GF-D8 (cell line): Measurements from ENCODE around the gene HEYL.

Experiments
- DNase-seq: peaks from one replicate; lab custom pipeline; 2025; lab: John Stamatoyannopoulos, UW

Gene HEYL

DNA sequence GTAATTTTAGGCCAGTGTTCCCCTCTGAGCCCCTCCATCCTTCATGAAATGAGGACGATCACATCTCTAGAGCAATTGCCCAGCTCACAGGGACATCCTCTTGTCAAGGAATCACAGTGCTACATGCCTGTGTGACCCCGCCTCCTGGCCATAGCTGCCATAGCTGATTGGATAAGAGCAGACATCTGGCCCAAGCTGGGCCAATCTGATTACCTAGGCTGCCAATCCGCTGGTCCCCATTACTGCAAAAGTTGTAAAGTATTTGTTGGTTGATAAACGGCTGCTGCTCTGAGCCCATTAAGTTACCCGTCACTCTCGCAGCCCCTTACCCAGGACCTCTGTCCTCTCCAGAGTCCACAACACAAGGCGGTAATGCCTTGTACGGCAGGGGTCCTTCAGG, 24.1 kb upstream of the HEYL start:
- DNase-seq: no peak

DNA sequence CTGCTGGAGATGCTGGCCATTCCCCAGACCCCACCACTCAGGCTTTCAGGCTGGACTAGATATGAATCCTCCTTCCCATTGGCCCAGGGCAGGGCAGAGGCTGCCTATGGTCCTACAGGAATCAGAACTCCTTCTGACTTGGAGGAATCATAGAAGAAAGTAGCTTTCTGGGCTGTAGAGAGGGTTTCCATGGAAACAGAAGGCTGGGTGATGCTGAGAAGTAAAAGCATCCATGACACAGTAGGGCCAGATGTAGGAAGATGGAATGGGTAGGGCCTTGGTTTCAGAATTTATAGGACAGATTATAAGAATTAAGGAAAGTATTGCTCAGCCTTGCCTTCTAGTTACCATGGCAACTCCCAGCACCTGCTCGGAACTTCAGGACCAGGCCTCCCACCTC, 23.4 kb upstream of the HEYL start:
- no peak for DNase-seq

DNA sequence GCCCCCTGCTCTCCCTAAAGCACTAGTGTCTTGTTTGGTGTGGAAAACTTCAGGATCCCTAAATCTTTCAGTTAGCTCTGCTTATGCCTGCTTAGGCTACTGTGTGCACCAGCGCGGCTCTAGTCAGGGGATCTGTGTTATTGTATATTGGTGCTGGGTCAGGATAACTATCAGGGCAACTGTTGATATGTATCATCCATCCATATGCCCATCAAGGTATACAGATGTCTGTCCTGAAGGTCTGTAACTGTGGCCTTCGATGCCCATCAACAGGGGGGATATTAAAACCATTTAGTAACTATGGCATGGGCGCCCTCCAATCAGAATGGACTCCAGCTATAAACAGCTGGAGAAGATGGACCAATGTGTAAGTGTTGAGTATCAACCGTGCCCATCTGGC, 20.1 kb upstream of the HEYL start:
- no peak for DNase-seq

DNA sequence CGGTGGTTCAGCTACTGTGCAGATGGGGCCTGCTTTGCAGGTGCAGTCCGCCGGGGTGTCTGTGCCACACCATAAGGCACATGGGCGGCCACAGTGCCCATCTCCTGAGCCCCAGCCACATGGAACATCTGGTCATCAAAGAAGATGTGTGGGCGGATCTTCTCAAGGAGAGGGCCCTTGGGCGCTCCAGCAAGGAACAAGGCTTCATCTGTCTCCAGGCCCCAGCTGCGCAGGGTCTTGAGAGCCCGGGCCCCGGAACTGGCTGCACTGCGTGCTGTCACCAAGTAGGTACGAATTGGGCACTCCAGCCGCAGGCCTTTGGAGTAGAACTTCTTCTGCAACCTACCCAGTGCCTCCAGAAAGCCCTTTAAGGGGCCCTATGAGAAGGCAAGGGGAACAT, 19.7 kb upstream of the HEYL start:
- DNase-seq: no peak

DNA sequence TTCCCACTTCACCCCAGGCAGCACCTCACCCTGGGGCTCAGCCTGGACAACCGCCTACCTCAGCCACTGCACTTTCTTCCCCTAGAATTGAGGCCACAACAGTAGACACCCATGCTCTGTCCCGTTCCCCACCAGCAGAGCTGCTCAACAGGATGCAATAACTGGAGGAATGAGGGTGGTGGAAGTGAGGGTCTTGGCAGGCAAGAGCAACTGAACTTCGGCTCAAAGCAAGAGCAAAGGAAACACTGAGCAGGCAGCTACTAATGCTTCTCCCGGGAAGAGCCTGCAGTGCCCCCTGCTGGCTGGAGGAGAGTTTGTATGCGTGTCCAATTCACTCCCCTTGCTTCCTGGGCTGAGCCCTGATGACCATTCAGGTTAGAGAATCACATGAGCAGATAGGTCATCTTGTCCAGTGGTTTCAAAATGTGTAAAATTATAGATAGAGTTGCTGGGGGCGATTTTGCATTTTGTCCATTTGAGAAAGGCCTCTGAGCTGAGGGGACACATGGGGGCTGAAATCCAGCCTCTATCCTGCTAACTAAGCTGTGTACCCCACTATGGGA, 18.6 kb upstream of the HEYL start:
- peak; percentile 29 for DNase-seq

DNA sequence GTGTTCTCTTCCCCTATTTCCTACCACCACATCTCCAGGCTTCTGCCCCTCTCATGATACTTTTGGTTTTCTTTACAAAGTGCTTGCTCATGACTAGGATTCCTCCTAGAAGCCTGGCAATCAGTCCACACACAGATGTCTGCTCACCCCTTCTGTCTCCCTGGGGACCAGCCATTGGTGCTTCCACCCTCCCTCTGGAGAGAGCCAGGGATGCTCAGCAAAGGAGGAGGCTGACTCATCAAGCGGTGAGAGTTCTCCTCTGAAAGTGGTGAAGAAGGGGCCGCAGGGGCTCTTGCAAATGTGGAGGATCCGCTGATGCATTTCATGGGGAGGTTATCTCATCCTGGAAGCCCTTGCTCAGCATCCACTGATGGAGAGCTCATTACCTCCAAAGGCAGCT, 18.0 kb upstream of the HEYL start:
- DNase-seq: no peak

DNA sequence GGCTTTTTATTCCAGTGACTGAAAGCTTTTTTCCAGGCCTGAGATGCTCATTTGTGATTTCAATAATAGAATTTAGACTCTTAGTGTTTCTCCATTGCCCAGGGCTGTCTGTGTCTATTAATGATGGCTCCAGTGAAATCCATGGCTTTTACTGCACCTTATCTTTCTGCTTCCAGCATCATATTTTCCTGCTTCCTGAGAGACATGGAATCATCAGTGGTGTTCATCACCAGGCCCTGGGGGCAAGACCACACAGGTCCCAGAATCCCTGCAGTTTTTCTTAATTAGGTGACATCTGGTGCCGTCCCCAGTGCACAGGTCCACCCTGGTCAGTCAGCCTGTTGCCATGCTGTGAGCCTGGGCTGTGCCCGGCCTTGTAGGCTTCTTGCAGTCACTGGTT, 16.9 kb upstream of the HEYL start:
- no peak for DNase-seq

DNA sequence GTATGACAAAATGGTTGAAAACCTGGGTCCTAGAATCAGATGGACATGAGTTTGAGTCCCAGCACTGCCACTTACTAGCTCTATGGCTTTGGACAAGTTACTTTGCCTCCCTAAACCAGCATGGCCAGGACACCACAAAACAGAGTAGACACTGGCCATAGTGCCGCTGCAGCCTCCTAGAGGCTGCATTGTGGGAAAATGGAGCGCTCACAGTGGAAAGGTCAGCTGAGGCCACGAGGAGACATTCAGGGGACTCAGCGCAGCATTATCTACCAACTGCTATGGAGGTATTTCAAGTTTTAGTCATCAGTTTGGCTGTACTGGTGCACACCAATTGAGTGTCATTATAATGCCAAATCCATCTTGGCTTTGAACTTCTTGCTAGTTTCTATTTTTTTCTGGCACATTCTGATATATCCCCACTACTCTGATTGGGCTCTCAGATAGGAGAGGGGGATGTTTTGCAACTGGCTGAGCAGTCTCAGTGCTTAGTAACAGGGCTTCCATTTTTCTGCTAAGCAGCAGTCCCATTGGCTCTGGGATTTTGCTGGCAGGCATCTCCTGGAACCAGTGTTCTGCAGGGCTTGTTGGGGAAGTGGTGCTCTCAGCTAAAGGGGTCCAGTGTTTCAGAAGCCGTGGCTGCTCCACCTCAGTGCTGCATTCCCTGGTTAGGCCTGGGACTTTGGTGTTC, 16.3 kb upstream of the HEYL start:
- DNase-seq: no peak

DNA sequence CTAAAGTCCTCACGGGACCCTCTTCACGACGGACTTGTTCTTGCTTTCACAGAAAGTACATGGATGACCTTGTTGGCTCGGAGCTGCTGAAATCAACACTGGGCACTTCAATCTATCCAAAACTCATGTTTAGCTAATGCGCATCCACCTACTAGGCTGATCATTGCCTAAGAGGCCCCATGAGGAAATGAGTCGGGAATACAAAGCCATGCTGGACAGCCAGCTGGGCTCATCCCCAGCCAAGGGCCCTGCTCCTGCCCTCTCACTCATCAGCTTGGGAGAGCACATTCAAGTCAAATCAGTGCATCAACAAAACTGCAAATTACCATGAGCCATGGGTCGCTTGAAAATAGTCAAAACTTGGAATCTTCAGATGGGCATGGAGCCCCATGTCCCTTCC, 14.8 kb upstream of the HEYL start:
- DNase-seq: no peak

DNA sequence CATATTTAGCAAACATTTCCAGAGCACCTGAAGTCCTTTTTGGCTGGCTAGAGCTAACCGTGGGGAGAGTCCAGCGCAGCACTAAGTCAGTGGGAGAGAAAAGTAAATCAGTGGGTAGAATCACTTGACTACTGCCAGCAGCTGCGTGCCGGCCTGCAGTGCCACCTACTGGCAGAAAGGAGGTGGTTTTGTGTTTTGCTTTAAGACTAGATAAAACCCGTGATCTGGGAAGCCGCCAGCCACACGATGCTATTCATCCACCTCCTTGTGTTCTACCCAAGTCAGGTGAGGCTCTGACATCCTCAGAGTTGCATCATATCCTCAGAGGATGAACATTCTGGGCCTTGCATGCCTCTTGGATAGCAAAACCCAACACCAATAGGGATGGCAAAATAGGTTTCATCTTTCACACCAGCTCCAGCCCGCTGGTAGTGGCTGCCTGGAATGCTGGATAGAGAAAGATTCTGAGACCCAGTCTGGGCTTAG, 14.1 kb upstream of the HEYL start:
- DNase-seq: no peak

DNA sequence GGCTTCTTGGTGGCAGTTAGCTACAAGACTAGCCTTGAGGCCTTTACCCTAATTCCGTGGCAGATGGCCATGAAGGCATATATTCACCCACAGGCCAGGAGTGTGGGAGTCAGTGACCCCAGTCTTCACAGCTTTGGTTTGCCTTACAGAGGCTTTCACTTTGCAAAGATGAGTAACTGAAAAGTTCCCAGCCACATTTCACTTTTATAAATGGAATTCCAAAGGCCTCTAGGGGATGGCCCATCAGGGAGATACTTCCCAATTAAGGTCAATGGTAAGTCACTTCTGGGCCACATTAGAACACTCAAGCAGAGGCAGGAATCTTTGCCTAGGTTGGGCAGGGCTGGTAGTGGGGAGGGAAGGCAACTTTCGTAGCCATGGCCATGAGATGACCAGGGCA, 13.1 kb upstream of the HEYL start:
- DNase-seq: no peak

DNA sequence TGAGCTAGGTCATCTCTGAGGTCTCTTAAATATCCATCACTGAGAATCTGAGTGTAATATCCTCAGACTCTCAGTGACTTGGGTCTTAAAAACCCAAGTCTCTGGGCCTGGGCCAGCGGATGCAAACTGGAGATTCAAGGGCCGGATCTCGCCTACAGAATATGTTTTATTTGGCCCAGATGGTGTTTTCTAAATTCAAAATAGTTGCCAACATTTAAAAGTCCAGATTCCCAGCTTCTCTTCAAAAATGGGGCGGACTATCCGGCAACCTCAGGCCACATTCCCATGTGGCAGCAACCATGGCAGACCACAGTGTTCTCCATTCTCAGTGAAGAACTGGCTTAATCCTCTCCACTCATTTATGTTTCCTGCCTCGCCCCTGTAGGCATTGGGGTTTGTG, 12.7 kb upstream of the HEYL start:
- no peak for DNase-seq

DNA sequence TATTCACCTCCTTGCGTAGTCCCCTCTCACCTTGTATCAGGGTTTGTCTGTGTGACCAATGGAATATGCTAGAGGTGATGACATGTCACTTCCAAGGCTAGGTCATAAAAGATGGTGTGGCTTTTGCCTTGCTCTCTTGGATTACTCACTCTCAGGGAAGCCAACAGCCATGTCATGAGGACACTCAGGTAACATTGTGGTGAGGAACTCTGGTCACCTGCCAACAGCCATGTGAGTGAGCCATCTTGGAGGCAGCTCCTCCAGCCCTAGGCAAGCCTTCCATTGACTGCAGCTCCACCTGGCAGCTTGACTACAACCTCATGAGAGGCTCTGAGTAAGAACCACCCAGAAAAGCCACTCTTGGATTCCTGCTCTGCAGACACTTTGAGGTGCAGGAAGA, 11.0 kb upstream of the HEYL start:
- DNase-seq: no peak

DNA sequence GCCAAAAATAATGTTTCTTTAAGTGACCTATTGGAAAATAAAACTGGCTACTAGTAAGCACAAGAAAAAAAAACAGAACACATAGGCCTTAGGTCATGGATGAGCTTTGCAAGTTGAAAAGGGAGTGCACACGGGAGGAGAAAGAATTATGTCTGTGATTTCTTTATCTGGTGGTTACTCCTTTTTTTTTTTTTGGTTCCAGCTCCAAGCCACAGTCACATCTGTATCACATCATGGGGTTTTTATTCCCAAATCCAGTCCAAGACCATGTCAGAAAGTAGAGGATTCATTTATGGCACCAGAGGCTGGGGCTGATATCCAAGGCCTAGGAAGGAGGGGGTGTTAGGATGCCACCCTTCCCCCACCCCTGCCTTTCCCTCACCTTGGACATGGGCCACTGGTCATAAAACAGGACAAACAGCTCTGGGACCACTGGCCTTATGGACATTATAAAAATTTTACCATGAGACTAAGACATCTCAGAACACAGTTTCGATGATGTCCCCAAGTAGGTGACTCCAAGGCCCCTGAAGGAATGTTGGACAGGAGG, 10.3 kb upstream of the HEYL start:
- DNase-seq: no peak

DNA sequence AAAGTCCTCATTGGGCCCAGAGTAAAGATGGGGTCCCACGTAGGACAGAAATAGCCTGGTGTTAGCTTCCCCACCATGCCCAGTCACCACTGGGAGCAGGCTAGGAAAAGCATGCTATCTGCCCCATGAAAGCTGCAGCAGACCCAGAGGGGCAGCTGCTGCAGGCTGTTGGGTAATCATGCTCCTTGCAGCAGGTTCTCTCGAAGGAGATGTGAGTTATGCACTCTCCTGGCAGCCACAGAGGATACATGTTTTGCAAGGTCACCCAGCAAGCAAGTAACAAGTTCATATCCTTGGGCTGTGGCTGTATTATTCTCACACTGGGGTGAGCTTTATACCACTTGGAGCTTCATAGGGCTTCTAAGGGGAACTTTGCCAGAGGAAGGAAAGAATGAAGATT, 9.1 kb upstream of the HEYL start:
- DNase-seq: no peak

DNA sequence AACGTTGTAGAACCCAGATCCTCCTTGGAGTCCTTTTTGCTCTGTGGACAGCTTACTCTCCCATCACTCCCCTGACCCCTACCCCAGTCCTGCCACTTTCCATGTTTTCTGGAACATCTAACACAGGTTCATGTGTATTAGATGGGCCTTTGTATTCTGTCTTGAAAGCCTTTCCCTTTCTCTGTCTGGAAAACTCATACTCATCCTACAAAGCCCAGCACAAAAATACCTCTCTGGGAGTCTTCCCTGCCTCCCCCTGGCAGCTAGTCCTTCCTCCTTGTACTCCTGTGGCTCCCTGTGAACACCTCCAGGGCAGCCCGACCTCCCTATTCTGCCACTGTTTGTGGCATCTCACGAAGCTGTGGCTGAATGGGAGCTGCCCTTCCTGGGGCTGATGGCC, 7.8 kb upstream of the HEYL start:
- no peak for DNase-seq

DNA sequence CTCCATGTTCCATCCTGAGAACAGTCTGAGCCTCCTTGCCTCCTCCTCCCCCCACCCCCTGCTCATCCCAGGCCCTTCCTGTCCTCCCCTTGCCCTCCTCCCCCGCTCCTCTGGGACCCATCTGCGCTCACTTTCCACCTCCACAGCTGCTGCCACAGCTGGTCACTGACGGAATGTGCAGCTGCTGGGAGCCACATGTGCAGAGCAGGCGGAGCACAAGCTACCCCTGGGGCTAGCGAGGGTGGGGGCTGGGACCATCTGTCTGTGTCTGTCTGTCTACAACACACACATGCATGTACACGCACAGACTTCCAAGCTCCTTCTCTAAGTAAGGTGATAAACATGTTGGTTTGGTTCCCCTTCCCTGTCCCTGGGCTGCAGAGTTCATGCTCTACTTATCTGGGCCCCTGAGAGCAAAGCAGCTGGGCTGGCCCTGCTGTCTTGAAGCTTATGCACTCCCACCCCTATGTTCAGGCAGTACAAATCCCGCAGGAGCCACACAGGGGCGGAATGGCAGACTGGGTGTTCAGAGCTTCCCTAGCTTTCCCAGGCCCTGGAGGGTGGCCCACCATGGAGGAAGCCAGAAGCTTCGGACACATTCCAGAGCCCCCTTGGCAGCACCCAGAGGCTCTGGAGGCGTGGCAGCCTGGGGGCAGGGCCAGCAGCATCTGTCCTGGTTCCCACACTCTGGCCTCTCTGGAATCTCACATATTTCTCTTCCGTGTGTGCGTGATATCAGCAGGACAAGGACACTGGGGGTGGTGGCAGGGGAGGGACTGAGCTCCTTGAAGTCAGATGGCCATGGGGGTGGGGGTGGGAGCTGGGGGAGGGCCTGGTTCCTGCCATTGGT, 7.0 kb upstream of the HEYL start:
- DNase-seq: no peak

DNA sequence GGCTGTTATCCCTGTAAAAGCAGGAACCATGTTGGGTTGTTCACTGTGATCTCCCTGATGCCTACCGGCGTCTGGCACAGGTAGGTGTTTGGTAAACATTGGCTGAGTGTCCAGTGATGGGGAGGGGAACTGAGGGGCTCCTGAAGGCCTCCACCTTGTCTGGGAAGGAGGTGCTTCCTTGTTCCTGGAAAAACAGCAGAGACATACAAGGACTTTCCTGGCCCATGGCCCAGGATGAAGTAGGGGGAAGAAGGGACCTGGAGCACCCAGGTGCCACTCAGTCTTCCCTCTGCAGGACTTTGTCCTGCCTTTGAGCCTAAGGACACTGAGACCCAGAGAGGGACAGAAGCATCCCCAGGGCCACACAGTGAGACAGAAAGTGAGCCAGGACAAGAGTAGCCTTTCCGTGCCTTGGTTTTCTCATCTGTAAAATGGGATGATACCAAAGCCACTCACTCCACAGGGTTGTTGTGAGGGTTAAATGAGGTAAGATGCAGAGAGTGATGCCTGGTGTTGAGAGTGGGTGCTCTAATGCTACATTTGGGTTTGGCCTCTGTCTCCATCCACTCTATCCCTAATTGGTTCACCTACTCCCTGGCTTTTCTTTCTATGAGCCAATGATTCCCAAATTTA, 6.1 kb upstream of the HEYL start:
- DNase-seq: no peak

DNA sequence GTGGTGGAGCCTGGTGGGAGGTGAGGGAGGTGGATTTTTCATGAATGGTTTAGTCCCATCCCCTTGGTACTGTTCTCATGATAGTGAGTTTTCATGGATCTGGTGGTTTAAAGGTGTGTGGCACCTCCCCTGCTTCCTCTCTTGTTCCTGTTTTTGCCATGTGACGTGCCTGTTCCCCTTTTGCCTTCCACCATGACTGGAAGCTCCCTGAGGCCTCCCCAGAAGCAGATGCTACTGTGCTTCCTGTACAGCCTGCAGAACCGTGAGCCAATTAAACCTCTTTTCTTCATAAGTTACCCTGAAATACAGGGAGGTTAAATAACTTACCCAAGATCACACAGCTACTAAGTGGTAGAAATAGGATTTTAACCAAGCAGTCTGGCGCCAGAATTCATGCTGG, 4.3 kb upstream of the HEYL start:
- no peak for DNase-seq

DNA sequence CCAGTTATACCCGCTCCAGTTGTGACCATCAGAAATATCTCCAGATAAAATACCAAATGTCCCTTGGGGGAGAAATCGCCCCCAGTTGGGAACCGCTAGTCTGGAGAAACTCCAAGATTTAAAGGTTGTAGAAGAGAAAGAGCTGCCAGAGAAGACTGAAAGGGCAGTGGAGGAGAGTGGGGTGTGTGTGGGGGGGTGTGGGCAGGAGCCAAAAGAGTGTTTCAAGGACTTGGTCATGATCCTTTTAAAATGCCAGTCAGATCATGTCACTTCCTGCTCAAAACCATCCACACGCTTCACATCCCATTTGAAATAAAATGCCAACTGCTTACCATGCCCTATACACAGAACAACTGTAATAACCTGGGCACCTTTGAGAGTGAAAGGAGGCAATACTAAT, 3.4 kb upstream of the HEYL start:
- DNase-seq: no peak

DNA sequence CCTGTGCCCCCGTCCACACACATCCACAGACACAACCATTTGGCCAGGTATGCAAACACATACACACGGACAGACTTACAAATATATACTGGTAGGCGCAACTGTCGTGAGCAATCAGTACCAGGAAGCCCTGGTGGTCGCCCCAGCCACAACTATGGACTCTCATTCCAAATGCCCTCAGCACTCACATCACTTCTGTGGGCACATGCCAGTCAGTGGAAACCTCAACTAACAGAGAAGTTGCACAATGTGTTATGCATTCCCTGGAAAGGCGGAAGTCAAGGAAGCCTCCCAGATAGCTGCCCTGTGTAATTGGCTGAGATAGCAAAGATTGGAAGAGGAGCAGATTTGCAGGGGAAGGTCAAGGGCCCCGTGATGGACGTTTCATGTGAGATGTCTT, 1.4 kb upstream of the HEYL start:
- DNase-seq: no peak

DNA sequence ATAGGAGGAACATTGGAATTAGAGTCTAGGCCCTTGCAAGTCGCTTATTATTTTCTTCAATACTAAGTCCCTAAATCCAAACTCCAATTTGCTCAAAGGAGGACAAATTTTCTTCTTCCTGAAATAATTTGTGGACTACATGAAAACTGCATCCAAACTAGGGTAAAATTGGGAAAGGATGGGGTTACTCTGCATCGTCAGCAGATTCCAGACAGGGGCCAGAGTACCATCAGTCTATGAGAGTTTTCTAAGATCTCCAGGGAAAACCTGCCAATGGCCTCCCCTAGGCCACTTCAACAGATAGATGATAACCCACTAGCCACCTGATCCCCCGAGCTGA, 508 bp downstream of the HEYL start:
- DNase-seq: no peak

DNA sequence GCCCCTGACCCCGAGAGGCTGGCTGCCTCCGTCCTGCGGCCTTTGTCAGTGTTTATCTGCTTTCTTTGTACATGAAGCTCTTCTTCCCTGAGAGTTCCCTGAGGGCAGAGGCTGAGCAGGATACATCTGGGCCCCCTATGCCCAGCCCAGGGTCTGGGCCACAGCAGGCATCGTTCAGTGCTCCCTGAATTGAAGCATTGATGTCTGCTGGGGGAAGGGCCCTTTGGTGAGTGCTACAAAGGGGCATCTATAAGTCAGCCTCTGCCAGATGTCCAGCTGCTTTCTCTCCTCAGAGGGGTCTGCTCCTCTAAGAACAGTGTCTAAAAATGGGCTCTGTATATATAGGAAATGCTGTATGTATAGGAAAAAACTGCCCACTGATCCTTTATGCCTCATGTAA, 2.1 kb downstream of the HEYL start:
- no peak for DNase-seq
